SK-N-SH treated with all-trans-retinoic acid at 6 μM for 48 hours (cell line): ENCODE measurements around the gene MAP3K7.
"Not testable (repeated sequence)": the region's sequence is repeated elsewhere in the genome, so short reads cannot be mapped to it uniquely, and the experiment has no call there.

ENCODE experiments used
- CSDC2 ChIP-seq: fragments of 250-450 bp; sonication (Bioruptor Pico); IDR thresholded peaks from 2 replicates; pipeline ENCODE4 v1.5.0; 2020; ENCODE audit warnings: mild to moderate bottlenecking, moderate library complexity
- GLIS3 ChIP-seq: fragments of 250-450 bp; sonication (Bioruptor Pico); IDR thresholded peaks from 2 replicates; pipeline ENCODE4 v1.5.0; 2020; ENCODE audit warnings: mild to moderate bottlenecking, moderate library complexity
- ISL1 ChIP-seq: fragments of 250-450 bp; sonication (Bioruptor Pico); IDR thresholded peaks from 2 replicates; pipeline ENCODE4 v2.1.2; 2022; ENCODE audit warnings: mild to moderate bottlenecking, moderate library complexity
- OSR1 ChIP-seq: fragments of 250-450 bp; sonication (Bioruptor Pico); IDR thresholded peaks from 2 replicates; pipeline ENCODE4 v1.8.0; 2022; ENCODE audit warnings: moderate library complexity, mild to moderate bottlenecking, inconsistent platforms
- PATZ1 ChIP-seq: fragments of 250-450 bp; sonication (Bioruptor Pico); IDR thresholded peaks from 2 replicates; pipeline ENCODE4 v1.8.0; 2020; ENCODE audit warnings: mild to moderate bottlenecking, moderate library complexity, borderline replicate concordance
- RARB ChIP-seq: fragments of 250-450 bp; sonication (Bioruptor Pico); IDR thresholded peaks from 2 replicates; pipeline ENCODE4 v1.8.0; 2021; ENCODE audit warnings: mild to moderate bottlenecking, moderate library complexity
- TCF4 ChIP-seq: fragments of 250-450 bp; sonication (Bioruptor Pico); IDR thresholded peaks from 2 replicates; pipeline ENCODE4 v1.8.0; 2021; ENCODE audit warnings: mild to moderate bottlenecking, moderate library complexity, borderline replicate concordance
- TSHZ2 ChIP-seq: fragments of 250-450 bp; sonication (Bioruptor Pico); IDR thresholded peaks from 2 replicates; pipeline ENCODE4 v1.5.0; 2020; ENCODE audit warnings: mild to moderate bottlenecking, moderate library complexity
- ZC3H10 ChIP-seq: fragments of 250-450 bp; sonication (Bioruptor Pico); IDR thresholded peaks from 2 replicates; pipeline ENCODE4 v1.5.1; 2021; ENCODE audit warnings: mild to moderate bottlenecking, moderate library complexity
- ZFP30 ChIP-seq: fragments of 450-650 bp; formaldehyde crosslinking; IDR thresholded peaks from 2 replicates; pipeline ENCODE4 v1.5.0; 2022; ENCODE audit warnings: mild to moderate bottlenecking, moderate library complexity
- ZNF70 ChIP-seq: fragments of 450-650 bp; formaldehyde crosslinking; IDR thresholded peaks from 2 replicates; pipeline ENCODE4 v1.5.0; 2020; ENCODE audit warnings: mild to moderate bottlenecking, moderate library complexity
- ZNF8 ChIP-seq: fragments of 450-650 bp; formaldehyde crosslinking; IDR thresholded peaks from 2 replicates; pipeline ENCODE4 v1.5.0; 2020; ENCODE audit warnings: mild to moderate bottlenecking, moderate library complexity
- TF ChIP-seq, protein P1 (sequence below): fragments of 250-450 bp; sonication (Bioruptor Pico); IDR thresholded peaks from 2 replicates; pipeline ENCODE4 v1.5.1; 2020; ENCODE audit warnings: low read depth, mild to moderate bottlenecking, moderate library complexity
- TF ChIP-seq, protein P2 (sequence below): fragments of 250-450 bp; sonication (Bioruptor Pico); IDR thresholded peaks from 2 replicates; pipeline ENCODE4 v1.5.1; 2021; ENCODE audit warnings: mild to moderate bottlenecking, moderate library complexity

DNA sequence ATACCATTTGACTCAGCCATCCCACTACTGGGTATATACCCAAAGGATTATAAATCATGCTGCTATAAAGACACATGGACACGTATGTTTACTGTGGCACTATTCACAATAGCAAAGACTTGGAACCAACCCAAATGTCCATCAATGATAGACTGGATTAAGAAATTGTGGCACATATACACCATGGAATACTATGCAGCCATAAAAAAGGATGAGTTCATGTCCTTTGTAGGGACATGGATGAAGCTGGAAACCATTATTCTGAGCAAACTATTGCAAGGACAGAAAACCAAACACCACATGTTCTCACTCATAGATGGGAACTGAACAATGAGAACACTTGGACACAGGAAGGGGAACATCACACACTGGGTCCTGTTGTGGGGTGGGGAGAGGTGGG is 19.2 kb downstream of the MAP3K7 start:
- TF ChIP-seq TSHZ2 (CRISPR knock-in tag); ZFP30 (CRISPR knock-in tag); PATZ1 (CRISPR knock-in tag); GLIS3; ISL1; RARB (CRISPR knock-in tag); ZC3H10 (CRISPR knock-in tag); ZNF8 (CRISPR knock-in tag); ZNF70; OSR1 (CRISPR knock-in tag); CSDC2 (CRISPR knock-in tag); TCF4: not testable (repeated sequence)
- TF ChIP-seq, protein P1, sequence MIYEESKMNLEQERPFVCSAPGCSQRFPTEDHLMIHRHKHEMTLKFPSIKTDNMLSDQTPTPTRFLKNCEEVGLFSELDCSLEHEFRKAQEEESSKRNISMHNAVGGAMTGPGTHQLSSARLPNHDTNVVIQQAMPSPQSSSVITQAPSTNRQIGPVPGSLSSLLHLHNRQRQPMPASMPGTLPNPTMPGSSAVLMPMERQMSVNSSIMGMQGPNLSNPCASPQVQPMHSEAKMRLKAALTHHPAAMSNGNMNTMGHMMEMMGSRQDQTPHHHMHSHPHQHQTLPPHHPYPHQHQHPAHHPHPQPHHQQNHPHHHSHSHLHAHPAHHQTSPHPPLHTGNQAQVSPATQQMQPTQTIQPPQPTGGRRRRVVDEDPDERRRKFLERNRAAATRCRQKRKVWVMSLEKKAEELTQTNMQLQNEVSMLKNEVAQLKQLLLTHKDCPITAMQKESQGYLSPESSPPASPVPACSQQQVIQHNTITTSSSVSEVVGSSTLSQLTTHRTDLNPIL (CRISPR knock-in tag): not testable (repeated sequence)
- TF ChIP-seq, protein P2, sequence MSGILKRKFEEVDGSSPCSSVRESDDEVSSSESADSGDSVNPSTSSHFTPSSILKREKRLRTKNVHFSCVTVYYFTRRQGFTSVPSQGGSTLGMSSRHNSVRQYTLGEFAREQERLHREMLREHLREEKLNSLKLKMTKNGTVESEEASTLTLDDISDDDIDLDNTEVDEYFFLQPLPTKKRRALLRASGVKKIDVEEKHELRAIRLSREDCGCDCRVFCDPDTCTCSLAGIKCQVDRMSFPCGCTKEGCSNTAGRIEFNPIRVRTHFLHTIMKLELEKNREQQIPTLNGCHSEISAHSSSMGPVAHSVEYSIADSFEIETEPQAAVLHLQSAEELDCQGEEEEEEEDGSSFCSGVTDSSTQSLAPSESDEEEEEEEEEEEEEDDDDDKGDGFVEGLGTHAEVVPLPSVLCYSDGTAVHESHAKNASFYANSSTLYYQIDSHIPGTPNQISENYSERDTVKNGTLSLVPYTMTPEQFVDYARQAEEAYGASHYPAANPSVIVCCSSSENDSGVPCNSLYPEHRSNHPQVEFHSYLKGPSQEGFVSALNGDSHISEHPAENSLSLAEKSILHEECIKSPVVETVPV (CRISPR knock-in tag): not testable (repeated sequence)
